ENCODE measurements around the gene PXMP4.
"Not testable (repeated sequence)": the region's sequence is repeated elsewhere in the genome, so short reads cannot be mapped to it uniquely, and the experiment has no call there.

PXMP4 gene

GRCh38 chr20:33703498-33704137, 16.5 kb downstream of the PXMP4 start:
- H3K27ac Mint-ChIP-seq, result no peak overlapping the region
- H3K27me3 Mint-ChIP-seq (ENCODE audit: low read depth), result peaks cover 3% of the 10 kb centered on the region
- H3K9me3 Mint-ChIP-seq, result peaks cover 4% of the 10 kb centered on the region
- H3K4me1 Mint-ChIP-seq, result peaks cover 5% of the 10 kb centered on the region
- no peaks in the 10 kb centered on the region for H3K36me3 Mint-ChIP-seq (ENCODE audit: low read depth)
- no peak for TF ChIP-seq CTCF (IDR thresholded peaks at IDR 0.05; ENCODE audit: unreplicated experiment in 3 of 3)
- H3K4me3 Mint-ChIP-seq, result no peak overlapping the region

GRCh38 chr20:33702861-33703260, 17.2 kb downstream of the PXMP4 start:
- Mint-ChIP-seq H3K36me3 (ENCODE audit: low read depth) (no peaks in the 10 kb centered on the region), H3K27ac (no peak overlapping the region), H3K4me3 (no peak overlapping the region), H3K9me3 (peaks cover 7% of the 10 kb centered on the region), H3K4me1 (peaks cover 5% of the 10 kb centered on the region), H3K27me3 (ENCODE audit: low read depth) (peaks cover 6% of the 10 kb centered on the region)
- TF ChIP-seq CTCF (IDR thresholded peaks at IDR 0.05; ENCODE audit: unreplicated experiment in 3 of 3), result no peak

GRCh38 chr20:33701629-33702450, 18.3 kb downstream of the PXMP4 start:
- TF ChIP-seq CTCF (IDR thresholded peaks at IDR 0.05; ENCODE audit: unreplicated experiment in 3 of 3), result no peak
- no peak overlapping the region for H3K27ac Mint-ChIP-seq
- peaks cover 4% of the 10 kb centered on the region for H3K36me3 Mint-ChIP-seq (ENCODE audit: low read depth)
- peaks cover 12% of the 10 kb centered on the region for H3K4me1 Mint-ChIP-seq
- no peak overlapping the region for H3K4me3 Mint-ChIP-seq
- peaks cover 3% of the 10 kb centered on the region for H3K27me3 Mint-ChIP-seq (ENCODE audit: low read depth)
- H3K9me3 Mint-ChIP-seq, result peaks cover 13% of the 10 kb centered on the region

GRCh38 chr20:33700696-33701441, 19.2 kb downstream of the PXMP4 start:
- H3K27me3 Mint-ChIP-seq (ENCODE audit: low read depth); H3K4me3 Mint-ChIP-seq; H3K36me3 Mint-ChIP-seq (ENCODE audit: low read depth); H3K27ac Mint-ChIP-seq: not testable (repeated sequence)
- Mint-ChIP-seq H3K4me1 (peaks cover 14% of the 10 kb centered on the region), H3K9me3 (peaks cover 13% of the 10 kb centered on the region)

GRCh38 chr20:33698966-33699365, 21.1 kb downstream of the PXMP4 start:
- Mint-ChIP-seq H3K9me3 (peaks cover 13% of the 10 kb centered on the region), H3K4me1 (peaks cover 22% of the 10 kb centered on the region)
- H3K4me3 Mint-ChIP-seq; H3K36me3 Mint-ChIP-seq (ENCODE audit: low read depth); H3K27me3 Mint-ChIP-seq (ENCODE audit: low read depth); H3K27ac Mint-ChIP-seq: not testable (repeated sequence)

- Mint-ChIP-seq H3K9me3 (peaks cover 13% of the 10 kb centered on the region), H3K27me3 (ENCODE audit: low read depth) (peaks cover 3% of the 10 kb centered on the region), H3K36me3 (ENCODE audit: low read depth) (peaks cover 4% of the 10 kb centered on the region), H3K27ac (peak overlapping the region in 1 of 3 experiments; percentile 40), H3K4me3 (no peak overlapping the region), H3K4me1 (peaks cover 18% of the 10 kb centered on the region)
- TF ChIP-seq CTCF (IDR thresholded peaks at IDR 0.05; ENCODE audit: unreplicated experiment in 3 of 3), result no peak
Measured at GRCh38 chr20:33697129-33697528, 23.0 kb downstream of the PXMP4 start.

Measured in nephron (organoid).